ENCODE measurements around the gene GLS. TPM values are rescaled to one million over a fixed set of nuclear protein-coding genes. Genes with fewer than 3 reads are reported as not detected.

The GLS gene
- total RNA-seq: 100 to 1,000 TPM; 415 to 476 TPM

GRCh38 chr2:190880378-190881083, at the start of gene GLS:
GLS (plus strand) TSS chr2:190880821; CDS start chr2:190881085, 264 bp downstream.
- no peak for TF ChIP-seq CTCF (IDR thresholded peaks at IDR 0.05)
- Histone ChIP-seq H3K9me3 (no peaks in the 10 kb centered on the region), H3K27ac (peak within 1 kb of the TSS; percentile 94 to 98), H3K4me1 (ENCODE audit: control insufficient read depth in 1 of 2, low read depth in 2 of 2) (peaks cover 25 to 40% of the 10 kb centered on the region in 2 donors), H3K27me3 (replicated peaks; ENCODE audit: insufficient read depth) (no peaks in the 10 kb centered on the region), H3K4me3 (peak within 1 kb of the TSS; percentile 84), H3K36me3 (no peaks in the 10 kb centered on the region)
- ATAC-seq (ENCODE audit: insufficient number of reproducible peaks, low FRiP score, low read depth) (peak; percentile 91), DNase-seq (ENCODE audit: low spot score) (peak; percentile 82)

GRCh38 chr2:190831941-190832340, 48.7 kb upstream of the GLS start:
- Histone ChIP-seq H3K27ac (no peak overlapping the region), H3K27me3 (replicated peaks; ENCODE audit: insufficient read depth) (no peaks in the 10 kb centered on the region), H3K4me1 (ENCODE audit: control insufficient read depth in 1 of 2, low read depth in 2 of 2) (peaks cover 10 to 17% of the 10 kb centered on the region in 2 donors), H3K36me3 (no peaks in the 10 kb centered on the region), H3K9me3 (no peaks in the 10 kb centered on the region), H3K4me3 (no peak overlapping the region)
- no peak for TF ChIP-seq CTCF (IDR thresholded peaks at IDR 0.05)
- ATAC-seq (ENCODE audit: insufficient number of reproducible peaks, low FRiP score, low read depth) (no peak), DNase-seq (ENCODE audit: low spot score) (no peak)

- Histone ChIP-seq H3K27ac (peak overlapping the region; percentile 69), H3K36me3 (no peaks in the 10 kb centered on the region)
- TF ChIP-seq CTCF (IDR thresholded peaks at IDR 0.05): no peak
These were observed 45.8 kb upstream of the GLS start for GRCh38 chr2:190834890-190835208.

GRCh38 chr2:190835303-190835930, 45.2 kb upstream of the GLS start:
- Histone ChIP-seq H3K4me3 (peak overlapping the region; percentile 24), H3K27me3 (replicated peaks; ENCODE audit: insufficient read depth) (no peaks in the 10 kb centered on the region), H3K36me3 (no peaks in the 10 kb centered on the region), H3K27ac (peak overlapping the region; percentile 69), H3K4me1 (ENCODE audit: control insufficient read depth in 1 of 2, low read depth in 2 of 2) (peaks cover 24 to 35% of the 10 kb centered on the region in 2 donors), H3K9me3 (no peaks in the 10 kb centered on the region)
- TF ChIP-seq CTCF (IDR thresholded peaks at IDR 0.05): no peak
- DNase-seq (ENCODE audit: low spot score) (peak; percentile 34), ATAC-seq (ENCODE audit: insufficient number of reproducible peaks, low FRiP score, low read depth) (peak; percentile 68)

More at GRCh38 chr2:190834890-190835208, 45.8 kb upstream of the GLS start:
- no peak for DNase-seq (ENCODE audit: low spot score)
- Histone ChIP-seq H3K4me3 (peak overlapping the region; percentile 24), H3K27me3 (replicated peaks; ENCODE audit: insufficient read depth) (no peaks in the 10 kb centered on the region), H3K4me1 (ENCODE audit: control insufficient read depth in 1 of 2, low read depth in 2 of 2) (peaks cover 24 to 35% of the 10 kb centered on the region in 2 donors), H3K9me3 (no peaks in the 10 kb centered on the region)
- ATAC-seq (ENCODE audit: insufficient number of reproducible peaks, low FRiP score, low read depth): no peak

GRCh38 chr2:190836767-190837166, 43.9 kb upstream of the GLS start:
- H3K9me3 ChIP-seq: no peaks in the 10 kb centered on the region
- H3K36me3 ChIP-seq: no peaks in the 10 kb centered on the region
- H3K4me3 ChIP-seq: no peak overlapping the region
- ATAC-seq (ENCODE audit: insufficient number of reproducible peaks, low FRiP score, low read depth): no peak
- H3K27ac ChIP-seq: peak overlapping the region in 1 of 2 donors; percentile 58
- no peak for TF ChIP-seq CTCF (IDR thresholded peaks at IDR 0.05)
- H3K4me1 ChIP-seq (ENCODE audit: control insufficient read depth in 1 of 2, low read depth in 2 of 2): peaks cover 32 to 43% of the 10 kb centered on the region in 2 donors
- H3K27me3 ChIP-seq (replicated peaks; ENCODE audit: insufficient read depth): no peaks in the 10 kb centered on the region
- no peak for DNase-seq (ENCODE audit: low spot score)

Data from thoracic aorta (tissue), 2 donors.